B cell (primary cell): ENCODE data around the gene YIF1A.

Source experiments
- EZH2 ChIP-seq: IDR thresholded peaks from 2 replicates; pipeline ENCODE4 v1.6.1; 2012; ENCODE audit warnings: borderline replicate concordance, low read depth, mild to moderate bottlenecking, moderate library complexity, low read length; ENCODE audit not compliant: insufficient read depth, poor library complexity, severe bottlenecking
- TF ChIP-seq, protein P1 (sequence below): fragments of 200-600 bp; IDR thresholded peaks from one replicate; pipeline ENCODE4 v1.8.0; 2022; ENCODE audit warnings: antibody characterized with exemption, mild to moderate bottlenecking

DNA sequence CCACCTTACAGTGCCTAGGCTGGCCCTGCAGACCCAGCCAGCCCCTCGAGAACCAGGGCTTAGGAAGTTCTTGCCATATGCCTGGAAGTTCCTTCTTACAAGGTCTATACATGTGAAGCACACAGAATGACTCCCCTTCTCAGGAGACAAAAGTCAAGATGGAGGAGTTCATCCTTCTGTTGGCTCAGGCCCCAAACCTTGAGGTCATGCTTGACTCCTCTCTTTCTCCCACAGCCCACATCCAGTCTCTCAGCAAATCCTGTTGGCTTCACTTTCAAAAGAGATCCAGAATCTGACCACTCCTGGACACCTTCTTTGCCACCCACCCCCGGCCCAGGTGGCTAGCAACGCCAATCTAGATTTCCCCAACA, 29.6 kb upstream of the YIF1A start:
- TF ChIP-seq, protein P1, sequence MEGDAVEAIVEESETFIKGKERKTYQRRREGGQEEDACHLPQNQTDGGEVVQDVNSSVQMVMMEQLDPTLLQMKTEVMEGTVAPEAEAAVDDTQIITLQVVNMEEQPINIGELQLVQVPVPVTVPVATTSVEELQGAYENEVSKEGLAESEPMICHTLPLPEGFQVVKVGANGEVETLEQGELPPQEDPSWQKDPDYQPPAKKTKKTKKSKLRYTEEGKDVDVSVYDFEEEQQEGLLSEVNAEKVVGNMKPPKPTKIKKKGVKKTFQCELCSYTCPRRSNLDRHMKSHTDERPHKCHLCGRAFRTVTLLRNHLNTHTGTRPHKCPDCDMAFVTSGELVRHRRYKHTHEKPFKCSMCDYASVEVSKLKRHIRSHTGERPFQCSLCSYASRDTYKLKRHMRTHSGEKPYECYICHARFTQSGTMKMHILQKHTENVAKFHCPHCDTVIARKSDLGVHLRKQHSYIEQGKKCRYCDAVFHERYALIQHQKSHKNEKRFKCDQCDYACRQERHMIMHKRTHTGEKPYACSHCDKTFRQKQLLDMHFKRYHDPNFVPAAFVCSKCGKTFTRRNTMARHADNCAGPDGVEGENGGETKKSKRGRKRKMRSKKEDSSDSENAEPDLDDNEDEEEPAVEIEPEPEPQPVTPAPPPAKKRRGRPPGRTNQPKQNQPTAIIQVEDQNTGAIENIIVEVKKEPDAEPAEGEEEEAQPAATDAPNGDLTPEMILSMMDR: no peak
- no peak for TF ChIP-seq EZH2
